Fibroblast of skin of right quadriceps (primary cell): ENCODE measurements around the gene TMX4.
A peak's percentile ranks its signal among the peaks of the same experiment; 100 is the strongest.

ENCODE experiments used
- DNase-seq: peaks from one replicate; pipeline ENCODE4 v3.0.0-alpha.2; 2013

Gene TMX4

DNA sequence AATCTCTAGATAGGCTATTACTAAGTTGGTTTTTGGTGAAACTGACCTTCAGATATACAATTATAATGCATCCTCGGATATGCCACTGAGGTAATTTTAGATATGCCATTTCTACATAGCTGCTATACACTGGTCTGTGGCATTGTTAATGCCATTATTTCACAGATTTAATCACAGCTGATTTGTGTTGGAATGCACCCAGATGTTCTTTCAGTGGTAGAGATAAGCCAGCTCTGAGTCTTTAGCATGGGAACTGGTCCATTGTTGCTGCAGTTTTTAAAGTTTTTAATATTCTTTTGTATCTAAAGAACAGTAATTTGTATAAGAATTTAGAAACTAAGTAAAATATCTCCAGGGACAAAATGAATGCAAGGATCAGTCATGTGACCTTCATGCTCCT, 6.8 kb downstream of the TMX4 start:
- no peak for DNase-seq

DNA sequence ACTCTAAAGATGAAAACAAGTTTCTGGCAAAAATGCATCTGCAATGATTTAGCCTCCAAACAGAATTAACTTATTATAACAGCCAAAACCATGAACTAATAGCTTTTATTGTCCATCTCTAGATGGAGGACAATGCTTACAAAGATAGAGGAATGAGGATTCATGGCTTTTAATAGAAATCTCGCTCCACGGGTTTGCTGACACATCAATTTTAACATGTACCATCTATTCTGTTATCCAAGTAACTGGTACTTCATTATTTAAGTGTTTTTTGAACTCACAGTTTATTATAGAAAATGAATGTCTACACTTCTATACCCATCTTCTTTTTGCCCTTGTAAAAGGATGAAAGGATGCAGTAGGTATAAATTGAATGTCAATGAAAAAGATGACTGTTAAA, 10.8 kb downstream of the TMX4 start:
- DNase-seq: no peak

DNA sequence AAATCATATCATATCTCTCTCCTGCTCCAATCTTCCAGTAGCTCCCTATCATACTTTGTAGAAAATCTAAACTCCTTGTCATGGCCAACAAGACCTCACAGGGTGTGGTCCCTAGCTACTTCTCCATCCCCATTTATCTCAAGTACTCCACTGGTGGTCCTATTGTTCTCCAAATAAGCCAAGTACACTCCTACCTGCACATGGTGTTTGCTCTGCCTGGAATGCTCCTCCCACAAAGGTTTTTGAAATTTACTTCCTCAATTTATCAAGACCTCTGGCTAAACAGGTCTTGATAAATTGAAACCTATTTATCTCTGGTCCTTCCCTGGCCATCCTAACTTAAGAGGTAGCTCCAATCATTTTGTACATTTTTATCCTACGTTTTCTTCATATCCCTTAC, 12.1 kb downstream of the TMX4 start:
- no peak for DNase-seq

DNA sequence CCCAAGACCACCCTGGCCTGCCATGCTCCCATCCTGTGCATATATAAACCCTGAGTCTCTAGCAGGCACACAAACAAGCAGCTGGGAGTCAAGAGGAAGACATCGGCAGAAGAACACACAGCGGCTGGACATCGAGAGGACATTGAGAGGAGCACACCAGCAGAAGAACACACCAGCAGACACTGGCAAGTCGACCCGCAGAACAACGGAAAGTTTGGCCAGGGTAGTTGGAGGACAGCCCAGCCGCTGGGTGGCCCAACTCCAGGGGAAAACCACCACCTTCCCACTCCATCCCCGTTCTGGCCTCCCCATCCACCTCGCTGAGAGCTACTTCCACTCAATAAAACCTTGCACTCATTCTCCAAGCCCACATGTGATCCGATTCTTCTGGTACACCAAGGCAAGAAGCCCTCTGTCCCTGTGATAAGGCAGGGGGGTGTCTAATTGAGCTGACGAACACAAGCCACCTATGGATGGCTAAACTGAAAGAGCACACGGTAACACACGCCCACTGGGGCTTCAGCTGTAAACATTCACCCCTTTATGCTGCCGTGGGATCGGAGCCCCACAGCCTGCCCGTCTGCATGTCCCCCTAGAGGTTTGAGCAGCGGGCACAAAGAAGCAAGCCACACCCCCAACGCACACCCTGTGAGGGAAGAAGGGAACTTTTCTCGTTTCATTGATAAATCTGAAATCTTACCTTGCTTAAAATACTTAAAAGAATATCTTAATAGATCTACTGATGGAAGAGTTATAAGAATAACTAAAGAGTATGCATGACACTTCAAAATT, 13.8 kb downstream of the TMX4 start:
- DNase-seq: no peak

DNA sequence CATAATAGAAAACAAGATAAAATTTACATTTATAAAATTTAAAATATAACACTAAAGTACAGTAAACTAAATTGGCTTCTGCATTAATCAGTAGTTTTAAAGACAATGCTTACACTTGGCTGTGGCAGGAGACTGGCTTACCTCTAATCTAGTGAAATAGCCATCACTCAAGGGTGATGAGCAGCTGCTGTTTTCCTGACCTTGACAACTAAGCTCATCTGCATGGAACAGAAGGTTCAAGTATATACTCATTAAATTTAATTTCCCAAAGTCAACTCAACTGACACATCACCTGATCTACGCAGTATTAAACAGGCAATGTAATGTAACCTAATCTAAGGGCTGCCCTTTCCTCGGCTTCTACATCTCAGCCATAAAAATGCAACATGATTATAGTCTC, 14.5 kb downstream of the TMX4 start:
- DNase-seq: no peak

DNA sequence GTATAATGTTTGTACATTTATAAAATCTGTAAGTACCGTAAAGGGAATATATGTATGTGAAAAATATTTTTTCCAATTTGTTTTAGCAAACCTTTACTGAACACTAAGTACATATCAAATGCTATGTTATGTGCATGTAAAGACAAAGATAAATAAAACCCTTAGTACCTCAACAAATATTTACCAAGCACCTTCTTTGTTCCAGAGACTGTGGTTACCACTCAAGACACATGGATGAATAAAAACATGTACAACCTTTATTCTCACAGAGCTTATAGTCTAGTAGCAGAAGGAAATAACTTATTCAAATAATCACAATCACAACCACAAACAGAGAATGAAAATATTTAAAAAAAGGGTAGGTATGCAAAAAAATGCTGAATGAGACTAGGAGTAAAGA, 17.5 kb downstream of the TMX4 start:
- no peak for DNase-seq

DNA sequence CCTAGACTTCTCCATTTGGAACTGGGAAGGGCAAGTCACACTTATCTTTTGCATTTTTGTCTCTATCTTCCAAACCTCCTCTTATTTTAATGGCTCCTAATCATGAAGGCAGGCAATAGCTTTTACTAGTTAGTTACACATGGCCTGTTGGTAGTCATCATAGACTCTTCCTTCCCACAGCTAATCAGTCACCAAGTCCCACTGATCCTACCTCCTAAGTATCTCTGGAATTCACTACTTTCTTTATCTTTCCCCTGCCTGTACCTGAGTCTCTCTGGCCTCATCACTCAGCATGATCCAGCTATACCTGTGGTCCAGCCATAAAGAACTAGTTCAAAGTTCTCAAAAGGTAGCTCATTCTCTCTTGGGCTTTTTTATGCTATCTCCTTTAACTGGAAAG, 18.8 kb downstream of the TMX4 start:
- DNase-seq: no peak

DNA sequence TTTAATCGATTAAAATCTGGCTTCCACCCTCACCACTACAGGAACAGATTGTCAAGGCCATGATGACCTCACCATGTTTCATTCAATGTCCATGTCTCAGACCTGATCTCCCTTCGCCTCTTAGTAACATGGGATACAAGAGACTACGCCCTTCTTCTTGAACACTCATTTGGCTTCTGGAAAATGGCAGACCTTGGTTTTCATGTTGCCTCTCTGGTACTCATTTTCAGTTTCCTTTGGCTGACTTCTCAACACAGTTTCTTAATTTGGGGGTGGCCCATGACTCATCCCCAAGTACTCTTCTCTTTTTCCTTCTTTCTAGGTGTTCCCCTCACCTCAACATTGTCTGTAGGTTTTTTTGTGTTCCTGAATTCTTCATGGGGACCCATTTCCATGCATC, 22.7 kb downstream of the TMX4 start:
- no peak for DNase-seq

DNA sequence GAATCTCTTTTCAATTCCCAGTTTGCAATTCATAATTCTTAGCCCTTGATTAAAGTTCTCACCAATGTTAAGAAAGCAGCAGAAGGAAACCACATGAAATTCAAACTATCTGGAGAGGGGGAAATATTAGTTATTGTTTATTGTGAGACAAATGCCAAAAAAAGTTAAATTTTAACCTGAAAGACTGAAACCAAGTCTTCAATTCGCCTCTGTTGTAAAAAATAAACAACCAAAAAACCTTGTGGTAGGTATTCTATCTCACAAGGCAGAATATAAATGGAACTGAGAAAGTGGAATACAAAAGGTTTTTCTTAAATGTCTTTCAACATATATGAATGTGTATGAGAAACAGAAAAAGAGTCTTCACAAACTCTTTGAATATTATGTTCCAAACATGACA, 24.8 kb downstream of the TMX4 start:
- DNase-seq: no peak

DNA sequence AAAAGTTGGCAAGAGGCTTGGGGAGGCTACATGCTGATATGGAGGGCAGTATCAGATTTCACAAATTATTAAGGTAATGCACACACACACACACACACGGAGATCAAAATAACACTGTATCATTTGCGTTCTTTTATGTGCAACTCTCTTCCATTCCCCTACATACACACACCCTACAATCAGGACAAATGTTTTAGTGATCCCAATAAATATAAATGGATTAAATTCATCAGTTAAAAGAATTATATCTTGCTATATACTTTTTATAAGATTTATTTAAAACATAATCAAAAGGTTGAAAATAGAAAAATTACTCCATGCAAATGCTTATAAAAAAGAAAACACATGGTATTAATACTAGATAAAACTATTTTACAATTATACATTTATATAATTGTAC, 25.9 kb downstream of the TMX4 start:
- DNase-seq: no peak

DNA sequence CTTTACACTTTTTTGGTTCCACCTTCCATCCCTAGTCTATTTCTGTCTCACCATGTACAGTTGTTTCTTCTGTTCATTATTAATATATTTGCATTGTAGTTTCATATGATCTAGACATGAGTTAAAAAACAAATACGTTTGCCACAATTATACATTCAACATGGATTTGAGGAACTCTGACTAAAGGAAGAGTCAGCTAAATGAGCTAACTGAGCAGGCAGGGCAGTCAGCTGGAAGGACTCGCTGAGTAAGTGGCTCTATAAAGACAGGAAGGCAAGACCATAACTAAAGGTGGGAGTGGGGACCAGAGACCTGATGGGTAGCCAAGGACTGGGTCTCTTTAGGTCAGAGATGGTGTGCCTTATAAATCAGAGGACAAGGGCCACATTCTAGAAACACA, 26.3 kb downstream of the TMX4 start:
- DNase-seq: no peak

DNA sequence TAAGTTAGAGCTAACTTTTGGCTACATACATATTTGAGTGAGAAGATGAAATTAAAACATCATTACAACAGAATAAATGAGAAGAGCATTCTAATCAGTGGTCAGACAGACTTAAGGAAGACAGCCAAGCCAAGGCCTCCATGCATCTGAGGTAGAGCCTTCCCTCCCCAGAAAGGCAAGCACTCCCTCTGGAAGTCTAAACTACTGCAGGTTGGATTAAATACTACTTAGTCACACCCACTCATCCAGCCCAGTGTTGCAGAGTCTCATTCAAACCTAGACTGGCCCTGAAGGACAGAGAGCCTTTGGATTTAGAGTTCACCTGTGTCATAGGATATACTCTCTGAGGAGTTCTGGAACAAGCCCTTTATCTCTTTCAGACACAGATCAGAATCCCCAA, 29.2 kb downstream of the TMX4 start:
- DNase-seq: no peak

DNA sequence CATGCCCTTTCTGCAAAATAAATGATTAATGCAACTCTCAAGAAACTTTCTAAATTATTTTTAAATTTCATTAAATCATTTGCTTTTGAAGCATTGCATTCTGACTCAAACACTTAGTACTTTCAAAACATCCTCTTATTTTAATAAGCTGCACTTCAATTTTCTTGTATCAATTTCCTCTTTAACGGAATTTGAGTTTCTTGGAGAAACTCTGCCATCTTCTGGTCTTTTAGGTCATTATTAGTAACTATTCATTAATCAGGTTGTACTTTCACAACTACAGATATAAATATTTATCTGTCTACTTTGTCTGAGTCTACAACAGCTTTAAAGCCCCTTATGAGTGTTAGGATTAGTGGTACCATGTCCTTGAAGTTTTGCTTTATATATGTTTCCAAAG, 30.2 kb downstream of the TMX4 start:
- DNase-seq: no peak

DNA sequence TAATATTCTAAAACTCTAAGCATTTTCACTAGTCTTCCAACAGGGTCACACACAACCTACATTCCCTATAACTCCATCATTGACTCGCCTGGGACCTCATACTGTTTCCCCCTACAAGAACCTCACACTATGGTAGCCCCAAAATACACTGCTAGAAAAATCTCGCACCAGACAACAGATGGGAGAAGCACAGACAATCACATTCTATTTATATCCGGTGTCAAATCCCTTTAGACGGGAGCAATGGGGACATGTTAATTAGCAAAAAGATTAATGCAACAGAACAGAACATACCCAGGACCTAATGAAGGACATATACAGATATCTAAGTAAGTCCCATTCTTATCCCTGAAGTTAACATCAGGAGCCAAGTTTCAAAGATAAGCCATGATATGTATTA, 33.6 kb downstream of the TMX4 start:
- no peak for DNase-seq

DNA sequence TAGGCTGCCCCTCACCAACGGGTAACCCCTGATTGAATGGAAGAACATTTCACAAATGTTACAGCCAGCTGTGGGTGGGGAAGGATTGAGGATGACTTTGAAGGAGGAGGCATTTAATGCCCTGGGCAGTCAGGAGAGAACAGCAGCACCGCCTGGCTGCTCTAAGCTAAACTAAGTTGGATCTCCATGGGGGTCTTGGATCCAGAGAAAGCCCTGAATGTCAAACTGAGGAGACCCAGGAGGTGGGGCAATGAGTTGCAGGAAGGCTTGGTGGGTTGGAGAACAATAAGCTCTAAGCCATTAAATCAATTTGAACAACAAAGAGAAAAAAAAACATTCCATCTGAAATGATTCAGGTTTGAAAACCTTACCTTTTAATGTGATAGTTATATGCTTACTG, 35.4 kb downstream of the TMX4 start:
- no peak for DNase-seq

DNA sequence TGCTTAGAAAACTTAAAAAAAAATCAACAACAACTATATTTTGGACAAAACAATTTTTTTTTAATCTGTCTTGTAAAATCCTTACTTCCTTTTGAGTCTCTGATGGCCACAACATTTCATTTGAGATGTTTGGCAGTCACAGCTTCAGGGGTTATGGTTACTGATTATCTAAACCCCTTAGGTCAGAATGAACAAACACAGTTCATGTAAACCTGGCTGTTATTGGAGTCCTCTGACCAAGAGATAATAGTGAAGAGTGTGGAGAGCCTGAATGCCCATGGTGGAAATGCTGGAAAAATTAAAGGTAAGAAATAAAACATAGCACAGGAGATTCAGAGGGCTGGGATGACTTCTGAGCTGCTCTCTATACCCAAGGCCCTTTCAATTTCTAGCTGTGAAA, 38.2 kb downstream of the TMX4 start:
- no peak for DNase-seq

DNA sequence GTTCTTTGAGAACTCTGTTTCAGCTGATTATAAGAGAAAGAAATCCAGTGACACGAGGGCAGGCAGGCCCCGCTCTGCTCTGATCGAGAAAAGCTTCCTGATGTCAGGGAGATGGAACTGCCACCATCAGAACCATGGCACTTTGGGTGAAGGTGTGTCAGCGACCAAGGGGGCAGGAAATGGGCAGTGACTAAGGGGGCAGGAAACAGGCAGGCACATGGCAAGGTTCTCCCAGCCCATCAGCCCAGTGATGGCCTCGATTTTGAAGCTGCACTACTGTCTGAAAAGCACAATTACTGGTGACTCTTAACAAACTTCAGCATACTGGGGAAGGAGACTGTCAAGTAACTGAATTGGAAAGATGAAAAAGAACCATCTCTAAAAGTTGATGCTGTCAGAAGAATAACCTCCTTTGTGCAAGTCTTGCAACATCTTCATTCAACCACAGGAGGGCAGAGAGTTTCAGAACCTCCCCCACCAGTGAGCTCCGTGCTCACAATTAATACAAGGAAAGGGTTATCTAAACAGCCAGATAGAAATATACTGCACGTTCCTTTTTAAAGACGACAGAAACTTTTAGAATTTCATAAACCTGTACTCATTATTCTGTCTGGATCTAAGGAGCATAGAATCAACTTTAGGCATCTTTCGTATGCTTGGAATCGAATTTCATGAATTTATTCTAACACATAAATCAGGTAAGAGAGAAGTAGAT, 39.1 kb downstream of the TMX4 start:
- DNase-seq: peak; percentile 44

DNA sequence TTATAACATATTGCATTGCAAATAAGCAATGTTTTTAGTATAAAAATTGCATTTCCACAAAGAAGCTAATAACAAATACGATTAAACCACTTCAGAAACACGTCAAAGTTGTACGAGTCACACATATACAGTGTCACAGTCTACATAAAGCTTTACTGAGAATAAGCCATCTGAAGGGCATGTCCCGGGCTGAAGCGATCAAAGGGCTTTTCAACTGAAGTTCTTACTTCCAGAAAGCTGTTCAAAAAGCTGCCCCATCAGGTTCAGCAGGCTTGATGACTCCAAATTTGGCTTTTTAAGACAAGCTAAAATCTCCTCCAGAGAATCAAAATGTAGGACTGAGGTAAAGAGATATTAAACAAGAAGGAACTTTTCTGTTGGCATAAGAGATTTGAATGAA, 41.9 kb downstream of the TMX4 start:
- DNase-seq: no peak

DNA sequence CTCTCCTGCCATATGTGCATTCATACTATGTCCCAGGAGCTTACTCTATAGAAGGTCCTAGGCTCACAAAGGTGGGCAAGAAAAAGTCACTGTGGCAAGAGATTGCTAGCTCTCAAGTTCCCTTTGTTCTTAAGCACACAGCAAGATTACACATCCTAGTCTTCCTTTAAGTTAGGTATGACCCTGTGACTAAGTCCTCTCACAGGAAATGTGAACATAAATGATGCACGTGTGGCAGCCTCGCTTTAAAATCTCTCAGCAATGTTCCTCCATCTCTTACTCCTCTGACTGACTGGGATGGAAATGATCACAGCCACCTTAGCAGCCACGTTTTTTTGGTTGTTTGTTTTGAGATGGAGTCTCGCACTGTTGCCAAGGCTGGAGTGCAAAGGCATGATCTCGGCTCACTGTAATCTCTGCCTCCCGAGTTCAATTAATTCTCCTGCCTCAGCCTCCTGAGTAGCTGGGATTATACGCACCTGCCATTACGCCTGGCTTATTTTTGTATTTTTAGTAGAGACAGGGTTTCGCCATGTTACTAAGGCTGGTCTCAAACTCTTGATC, 43.6 kb downstream of the TMX4 start:
- peak; percentile 7 for DNase-seq

DNA sequence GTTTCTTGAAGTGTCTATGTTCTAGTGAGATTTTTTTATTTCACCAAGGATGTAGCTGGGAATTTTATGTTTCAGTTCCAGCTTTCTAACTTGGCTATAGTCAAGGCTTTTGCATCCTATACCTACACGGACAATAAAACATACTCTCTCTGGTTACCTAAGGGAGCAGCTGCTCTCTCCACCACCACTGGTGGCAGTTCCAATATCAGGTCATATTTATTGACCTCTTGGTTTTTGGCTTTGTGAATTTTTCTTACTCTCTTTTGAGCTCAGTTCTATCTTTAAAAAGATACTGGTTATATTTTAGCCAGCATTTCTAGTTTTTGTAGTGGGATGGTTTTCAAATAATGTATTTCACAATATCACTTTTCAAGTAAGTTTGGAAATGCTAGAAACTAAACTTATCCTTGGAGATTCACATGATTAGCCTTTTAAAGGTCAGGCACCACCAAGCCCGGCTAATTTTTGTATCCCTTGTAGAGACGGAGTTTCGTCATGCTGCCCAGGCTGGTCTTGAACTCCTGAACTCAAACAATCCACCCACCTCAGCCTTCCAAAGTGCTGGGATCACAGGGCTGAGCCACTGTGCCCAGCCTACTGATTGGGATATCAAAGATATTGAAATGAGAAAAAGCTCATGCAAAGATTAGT, 44.7 kb downstream of the TMX4 start:
- no peak for DNase-seq

DNA sequence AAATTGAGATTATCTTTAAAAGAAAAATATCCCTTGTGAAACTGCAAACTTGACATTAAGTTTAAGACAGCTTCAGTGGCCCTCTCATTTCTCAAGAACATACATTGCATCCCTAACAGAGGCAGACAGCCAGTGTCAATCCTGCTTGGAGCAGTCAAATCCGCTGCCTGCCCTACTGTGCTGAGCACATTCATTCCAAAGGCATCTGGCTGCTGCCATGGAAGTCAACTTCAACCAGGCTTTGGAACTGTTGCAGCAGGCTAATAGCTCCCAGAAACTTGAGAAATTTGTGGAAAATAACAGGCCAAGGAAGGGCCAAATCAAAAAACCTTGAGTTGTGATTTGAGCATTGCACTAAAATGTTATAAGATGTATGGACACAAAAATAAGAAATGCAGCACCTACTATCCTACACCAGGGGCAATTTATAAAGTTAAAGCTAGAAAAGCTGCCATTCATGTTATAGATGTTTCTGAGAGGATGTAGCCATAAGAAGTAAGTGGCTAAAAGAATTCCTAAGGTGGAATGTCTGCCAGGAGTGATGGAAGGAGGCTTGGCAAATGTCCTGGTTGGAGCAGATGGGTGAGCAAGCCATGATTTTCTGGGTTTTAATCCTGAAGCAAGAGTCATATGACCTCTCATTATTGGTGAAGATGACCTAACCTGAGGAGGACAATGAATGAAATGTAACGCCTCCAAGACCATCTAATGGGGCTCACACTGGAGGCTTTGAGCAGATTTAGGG, 47.9 kb downstream of the TMX4 start:
- peak; percentile 18 for DNase-seq

DNA sequence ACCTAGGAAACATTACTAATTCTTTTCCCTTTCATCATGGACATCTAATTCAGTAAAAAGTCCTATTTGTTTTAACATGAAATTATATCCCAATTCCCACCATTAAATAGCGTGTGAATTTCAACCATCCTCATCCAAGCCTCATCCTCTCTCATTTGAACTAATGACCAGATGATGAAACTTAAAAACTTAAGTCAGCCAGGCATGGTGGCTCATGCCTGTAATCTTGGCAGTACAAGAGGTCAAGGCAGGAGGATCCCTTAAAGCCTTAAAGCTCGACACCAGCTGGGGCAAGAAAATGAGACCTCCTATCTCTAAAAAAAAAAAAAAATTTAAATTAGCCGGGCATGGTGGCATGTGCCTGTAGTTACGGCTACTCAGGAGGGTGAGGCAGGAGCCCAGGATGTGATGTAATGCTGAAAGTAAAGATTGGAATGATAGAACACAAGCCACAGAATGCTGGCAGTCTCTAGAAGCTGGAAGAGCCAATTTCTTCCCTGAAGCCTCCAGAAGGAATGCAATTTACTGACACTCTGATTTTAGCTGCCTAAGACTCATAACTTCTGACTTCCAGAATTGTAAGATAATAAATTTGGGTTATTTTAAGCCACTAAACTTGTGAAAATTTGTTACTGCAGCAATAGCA, 52.2 kb downstream of the TMX4 start:
- peak; percentile 61 for DNase-seq

DNA sequence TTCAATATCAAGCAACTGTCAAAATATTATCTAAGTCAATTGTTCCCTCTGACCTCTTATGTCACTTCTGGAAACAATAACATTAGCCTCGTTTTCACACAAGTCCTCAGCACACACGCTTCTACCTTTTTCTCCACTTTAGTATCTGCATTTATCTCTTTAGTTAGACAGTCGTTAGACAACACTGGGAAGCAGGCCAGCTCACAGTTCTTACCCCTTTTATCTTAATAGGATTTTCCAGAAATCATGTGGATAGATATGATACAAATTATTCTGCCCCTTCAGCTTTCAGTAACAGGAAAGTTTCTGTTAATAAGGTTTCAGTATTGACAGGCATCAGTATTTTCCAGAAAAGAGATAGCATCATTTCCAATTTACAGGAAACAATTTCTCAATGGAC, 53.4 kb downstream of the TMX4 start:
- no peak for DNase-seq
